ENCODE measurements around the gene ZBTB4. TPM values are rescaled to one million over a fixed set of nuclear protein-coding genes. Genes with fewer than 3 reads are reported as not detected.

ZBTB4 gene
- total RNA-seq, 1 donor from 2014 or later: 20.2 TPM

DNA sequence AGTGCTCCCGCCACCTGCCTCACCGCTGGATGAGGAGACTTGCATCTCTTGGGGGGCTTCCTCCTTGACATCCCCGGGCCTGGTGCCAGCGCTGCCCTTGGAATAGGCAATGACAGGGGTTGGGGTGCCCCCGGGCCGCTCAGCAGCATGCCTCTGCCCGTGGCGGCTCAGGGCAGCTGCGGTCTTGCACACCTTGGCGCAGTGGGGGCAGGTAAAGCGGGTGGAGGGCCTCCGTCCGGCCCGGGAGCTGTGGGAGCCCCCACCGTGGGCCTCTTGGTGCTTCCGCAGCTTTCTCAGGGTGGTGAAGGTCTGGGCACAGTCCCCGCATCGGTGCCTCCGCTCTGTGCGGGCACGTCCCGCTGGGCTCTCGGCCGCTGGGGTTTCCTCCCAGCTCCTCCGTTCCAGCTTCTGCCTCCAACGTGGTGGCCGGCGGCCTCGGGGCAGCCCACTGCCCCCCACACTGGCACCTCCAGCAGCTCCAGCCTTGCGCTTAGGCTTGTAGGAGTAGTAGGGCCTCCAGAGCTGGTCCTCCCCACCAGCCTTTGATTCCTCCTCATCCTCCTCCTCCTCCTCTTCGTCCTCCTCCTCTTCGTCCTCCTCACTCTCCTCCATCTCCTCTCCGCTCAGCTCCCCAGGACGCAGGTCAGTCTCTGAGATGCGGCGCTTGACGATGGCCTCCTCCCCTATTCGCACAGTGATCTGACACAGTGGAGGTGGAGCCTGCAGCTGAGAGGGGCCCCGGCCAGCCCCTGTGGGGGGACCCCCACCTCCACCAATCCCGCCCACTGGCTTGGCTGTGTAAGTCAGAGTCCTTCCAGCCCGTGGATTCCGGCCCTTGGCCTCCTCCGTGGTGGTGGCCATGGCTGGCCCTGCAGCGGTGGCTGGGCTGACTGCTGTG, 16.7 kb downstream of the ZBTB4 start:
- Mint-ChIP-seq H3K9me3 (no peaks in the 10 kb centered on the region), H3K4me1 (ENCODE audit: low read depth) (peaks cover under 1% of the 10 kb centered on the region), H3K4me3 (ENCODE audit: low read depth) (no peak overlapping the region), H3K36me3 (ENCODE audit: low read depth) (peaks cover 24% of the 10 kb centered on the region), H3K27me3 (ENCODE audit: low read depth) (no peaks in the 10 kb centered on the region), H3K27ac (no peak overlapping the region)
- DNase-seq (ENCODE audit: low spot score): no peak
- intact Hi-C loops (cut with micrococcal nuclease): no loop called here

DNA sequence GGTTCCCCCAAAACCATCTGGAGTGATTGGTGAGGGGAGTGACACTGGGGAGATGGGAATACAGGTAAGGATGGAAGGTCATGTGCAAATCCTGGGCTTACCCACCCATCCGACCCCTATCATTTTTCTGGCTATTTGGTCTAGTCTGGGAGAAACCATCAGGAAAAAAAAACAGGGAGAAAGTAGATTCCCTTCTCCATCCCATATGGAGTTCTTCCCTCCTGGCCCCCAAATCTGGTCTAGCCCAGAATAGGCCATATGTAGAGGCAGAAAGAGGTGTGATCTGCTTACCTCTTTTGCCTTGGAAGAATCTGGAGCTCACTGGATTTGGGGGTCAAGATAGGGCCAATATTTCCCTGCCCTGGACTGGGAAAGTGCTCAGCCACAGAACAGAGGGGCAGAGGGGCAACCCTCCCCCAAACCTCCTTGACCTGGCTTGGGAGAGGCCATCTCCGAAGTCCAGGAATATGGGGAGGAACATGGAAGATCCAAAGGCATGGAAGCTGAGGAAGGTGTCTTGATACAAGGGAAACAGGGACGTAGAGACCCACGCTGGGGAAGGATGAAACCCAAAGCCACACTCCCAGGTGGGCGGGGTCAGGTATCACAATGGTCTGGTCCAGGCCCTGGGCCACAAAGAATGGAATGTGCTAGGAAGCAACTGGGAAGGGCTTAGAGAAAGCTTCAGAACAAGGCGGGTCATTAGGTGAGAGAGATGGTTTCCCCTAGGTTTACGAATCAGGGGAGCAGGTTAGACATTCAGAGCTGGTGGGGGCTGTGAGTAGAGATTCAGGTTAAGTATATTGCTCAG, 18.4 kb downstream of the ZBTB4 start:
- peaks cover 8% of the 10 kb centered on the region for H3K4me1 Mint-ChIP-seq (ENCODE audit: low read depth)
- peaks cover 17% of the 10 kb centered on the region for H3K36me3 Mint-ChIP-seq (ENCODE audit: low read depth)
- intact Hi-C loops (cut with micrococcal nuclease): no loop called here
- H3K27me3 Mint-ChIP-seq (ENCODE audit: low read depth): no peaks in the 10 kb centered on the region
- H3K27ac Mint-ChIP-seq: no peak overlapping the region
- H3K9me3 Mint-ChIP-seq: no peaks in the 10 kb centered on the region
- H3K4me3 Mint-ChIP-seq (ENCODE audit: low read depth): no peak overlapping the region
- DNase-seq (ENCODE audit: low spot score): no peak

DNA sequence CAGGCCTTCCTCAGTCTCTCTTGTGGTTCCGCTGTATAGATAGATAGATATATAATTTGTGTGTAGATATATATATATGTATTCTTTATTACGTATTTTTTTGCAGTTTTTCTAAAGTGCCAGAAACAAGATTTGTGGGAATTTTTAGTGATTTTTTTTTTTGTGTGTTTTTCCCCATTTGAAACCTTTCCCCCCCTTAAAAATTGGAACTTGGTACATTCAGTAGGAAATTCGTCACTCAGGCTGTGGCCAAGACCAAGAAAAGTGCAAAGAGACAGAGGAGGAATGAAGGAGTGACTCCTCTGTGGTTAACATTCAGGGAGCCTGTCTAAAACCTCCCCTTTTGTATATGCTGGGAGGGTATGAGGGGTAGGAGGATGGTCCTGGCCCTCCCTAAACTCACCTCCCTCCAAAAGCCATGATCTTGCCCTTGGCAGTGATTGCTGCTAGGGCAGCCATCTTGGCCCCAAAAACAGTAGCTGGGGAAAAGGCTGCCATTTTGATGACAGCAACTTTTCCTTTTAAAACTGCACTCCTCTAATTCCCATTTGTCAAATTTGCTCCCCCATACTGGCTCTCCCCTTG, 19.4 kb downstream of the ZBTB4 start:
- intact Hi-C loops (cut with micrococcal nuclease): no loop called here
- H3K4me3 Mint-ChIP-seq (ENCODE audit: low read depth): no peak overlapping the region
- DNase-seq (ENCODE audit: low spot score): no peak
- H3K27me3 Mint-ChIP-seq (ENCODE audit: low read depth): no peaks in the 10 kb centered on the region
- no peaks in the 10 kb centered on the region for H3K9me3 Mint-ChIP-seq
- H3K4me1 Mint-ChIP-seq (ENCODE audit: low read depth): peaks cover 11% of the 10 kb centered on the region
- no peak overlapping the region for H3K27ac Mint-ChIP-seq
- peaks cover 17% of the 10 kb centered on the region for H3K36me3 Mint-ChIP-seq (ENCODE audit: low read depth)

DNA sequence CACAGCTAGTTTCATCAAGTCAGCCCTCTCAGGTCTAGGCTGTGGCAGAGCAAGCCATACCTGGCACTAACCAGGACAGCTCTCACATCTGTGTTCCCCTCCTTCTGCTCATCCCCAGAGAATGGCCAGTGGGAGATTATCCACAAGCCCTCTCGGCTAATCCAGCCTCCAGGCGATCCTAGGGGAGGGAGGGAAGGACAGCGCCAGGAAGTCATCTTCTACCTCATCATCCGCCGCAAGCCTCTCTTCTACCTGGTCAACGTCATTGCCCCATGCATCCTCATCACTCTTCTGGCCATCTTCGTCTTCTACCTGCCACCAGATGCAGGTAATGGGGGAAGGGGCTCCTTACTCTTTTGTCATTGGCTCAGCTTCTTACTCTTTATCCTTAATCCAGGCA, 31.0 kb downstream of the ZBTB4 start:
- Mint-ChIP-seq H3K4me3 (ENCODE audit: low read depth) (no peak overlapping the region), H3K36me3 (ENCODE audit: low read depth) (peaks cover 18% of the 10 kb centered on the region), H3K9me3 (no peaks in the 10 kb centered on the region), H3K27me3 (ENCODE audit: low read depth) (peaks cover 31% of the 10 kb centered on the region), H3K4me1 (ENCODE audit: low read depth) (peaks cover 15% of the 10 kb centered on the region), H3K27ac (no peak overlapping the region)
- intact Hi-C loops (cut with micrococcal nuclease): no loop called here
- no peak for DNase-seq (ENCODE audit: low spot score)

DNA sequence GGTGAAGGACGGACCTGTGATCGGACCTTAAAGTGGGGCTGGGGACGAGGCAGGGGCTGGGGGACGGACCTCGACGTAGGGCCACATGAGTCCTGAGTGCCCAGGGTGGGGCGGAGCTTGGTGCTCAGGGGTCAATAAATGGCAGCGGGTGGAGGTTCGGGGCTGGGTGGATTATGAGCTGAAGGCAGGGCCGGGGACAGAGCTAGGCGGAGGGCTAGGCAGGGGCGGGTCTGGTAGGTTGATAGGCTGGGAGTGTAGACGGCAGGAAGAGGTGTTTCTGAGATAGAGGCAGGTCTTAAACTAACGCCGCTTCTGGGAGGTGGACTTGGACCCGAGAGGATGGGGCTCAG, 33.8 kb downstream of the ZBTB4 start:
- Mint-ChIP-seq H3K4me3 (ENCODE audit: low read depth) (peak overlapping the region; percentile 69), H3K4me1 (ENCODE audit: low read depth) (peaks cover 14% of the 10 kb centered on the region), H3K36me3 (ENCODE audit: low read depth) (peaks cover 27% of the 10 kb centered on the region), H3K27me3 (ENCODE audit: low read depth) (peaks cover 48% of the 10 kb centered on the region), H3K9me3 (no peaks in the 10 kb centered on the region), H3K27ac (no peak overlapping the region)
- DNase-seq (ENCODE audit: low spot score): peak; percentile 30
- intact Hi-C loops (cut with micrococcal nuclease): loop anchor here (1.0 kb wide), 1 partner anchor 10 kb away; no protein-coding TSS in a partner anchor

DNA sequence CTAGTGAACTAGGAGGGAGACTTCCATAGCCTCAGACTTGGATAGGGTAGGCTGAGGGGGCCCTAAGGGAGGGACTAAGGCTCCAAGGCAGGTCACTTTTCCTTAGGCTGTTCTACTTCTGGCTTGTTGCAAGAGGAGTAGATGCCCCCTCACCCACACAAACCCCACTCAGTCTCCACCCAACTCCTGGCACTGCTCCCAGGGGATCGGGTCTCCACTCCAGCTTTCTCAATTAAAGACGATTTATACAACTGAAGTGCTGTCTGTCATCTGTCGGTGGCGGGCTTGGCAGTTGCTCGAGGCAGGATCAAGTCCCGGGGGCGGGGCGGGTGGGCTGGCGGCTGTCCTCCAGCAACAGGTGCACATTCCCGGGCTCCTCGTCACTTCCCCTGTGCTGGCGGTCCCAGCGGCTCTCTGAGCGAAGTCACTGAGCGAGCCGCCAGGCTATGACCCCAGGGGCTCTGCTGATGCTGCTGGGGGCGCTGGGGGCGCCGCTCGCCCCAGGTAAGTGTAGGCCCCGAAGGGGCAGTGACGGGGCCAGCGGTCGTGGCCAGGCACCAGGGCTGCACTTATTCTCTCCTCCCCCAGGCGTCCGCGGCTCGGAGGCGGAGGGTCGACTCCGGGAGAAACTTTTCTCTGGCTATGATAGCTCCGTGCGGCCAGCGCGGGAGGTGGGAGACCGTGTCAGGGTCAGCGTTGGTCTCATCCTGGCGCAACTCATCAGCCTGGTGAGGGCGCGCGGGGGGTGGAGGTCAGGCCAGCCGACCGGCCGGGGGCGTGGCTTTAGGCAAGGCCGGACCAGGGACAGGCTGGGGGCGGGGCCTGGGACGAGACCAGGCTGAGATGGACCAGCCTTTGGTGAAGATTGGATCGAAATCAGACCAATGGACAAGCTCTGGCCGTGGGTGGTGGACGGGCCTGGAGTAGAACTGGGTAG, 34.5 kb downstream of the ZBTB4 start, which contains the start of gene CHRNB1:
TSS of gene CHRNB1 (plus strand) at position 380 of the 937 bp plus-strand sequence. CDS start at position 447, 67 bp downstream.
- DNase-seq (ENCODE audit: low spot score): no peak
- H3K4me3 Mint-ChIP-seq (ENCODE audit: low read depth): peak within 1 kb of the TSS; percentile 69
- intact Hi-C loops (cut with micrococcal nuclease): loop anchor here (1.0 kb wide), 1 partner anchor 10 kb away; no protein-coding TSS in a partner anchor
- no peak within 1 kb of the TSS for H3K27ac Mint-ChIP-seq
- peaks cover 52% of the 10 kb centered on the region for H3K27me3 Mint-ChIP-seq (ENCODE audit: low read depth)
- H3K9me3 Mint-ChIP-seq: no peaks in the 10 kb centered on the region
- H3K4me1 Mint-ChIP-seq (ENCODE audit: low read depth): peaks cover 17% of the 10 kb centered on the region
- peaks cover 24% of the 10 kb centered on the region for H3K36me3 Mint-ChIP-seq (ENCODE audit: low read depth)

DNA sequence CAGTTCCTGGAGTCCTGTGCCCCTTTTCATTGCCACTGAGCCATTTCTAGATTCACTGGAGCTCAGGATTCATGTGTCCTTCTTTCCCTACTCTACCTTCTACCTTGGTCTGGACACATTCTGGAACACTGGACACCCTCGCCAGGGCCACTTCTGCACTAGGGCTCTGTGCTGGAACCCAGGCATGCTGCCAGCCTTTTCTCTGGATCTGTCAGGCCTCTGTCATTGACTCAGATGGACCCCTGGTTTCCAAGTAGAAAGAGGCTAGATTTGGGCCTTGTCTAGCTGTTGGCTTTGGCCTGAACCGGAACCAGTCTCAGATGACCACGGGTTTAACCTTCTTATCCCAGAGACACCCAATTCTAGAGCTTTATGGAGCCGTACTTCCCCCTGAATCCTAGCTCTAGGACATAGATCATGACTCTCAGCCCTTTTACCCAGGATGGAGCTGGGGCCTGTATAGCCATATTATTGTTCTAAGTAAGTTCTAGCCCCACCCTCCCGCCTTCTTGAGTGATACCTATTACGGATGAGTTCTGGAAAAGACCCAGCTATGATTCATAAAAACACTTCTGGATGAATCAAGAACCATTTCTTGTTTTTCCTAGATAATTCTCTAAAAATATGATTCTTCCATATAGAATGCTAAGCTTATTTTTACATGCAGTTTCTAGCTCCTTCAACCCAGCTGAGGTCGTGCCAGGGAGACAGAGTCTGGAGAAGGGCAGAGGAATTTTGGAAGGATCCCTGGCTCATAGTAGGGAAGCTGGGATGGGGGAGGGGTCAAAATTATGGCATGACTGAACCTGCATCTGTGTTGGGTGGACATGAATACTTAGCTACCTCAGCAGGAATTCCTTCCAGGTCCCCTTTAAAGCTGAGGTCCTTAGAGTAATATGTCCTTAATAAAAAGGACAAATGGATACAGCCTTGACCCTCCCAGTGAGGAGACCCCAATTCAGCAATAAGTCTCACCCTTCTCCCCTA, 35.6 kb downstream of the ZBTB4 start:
- no peak for DNase-seq (ENCODE audit: low spot score)
- Mint-ChIP-seq H3K9me3 (no peaks in the 10 kb centered on the region), H3K27ac (no peak overlapping the region), H3K36me3 (ENCODE audit: low read depth) (peaks cover 27% of the 10 kb centered on the region), H3K27me3 (ENCODE audit: low read depth) (peaks cover 56% of the 10 kb centered on the region), H3K4me1 (ENCODE audit: low read depth) (peaks cover 22% of the 10 kb centered on the region), H3K4me3 (ENCODE audit: low read depth) (no peak overlapping the region)
- intact Hi-C loops (cut with micrococcal nuclease): no loop called here

DNA sequence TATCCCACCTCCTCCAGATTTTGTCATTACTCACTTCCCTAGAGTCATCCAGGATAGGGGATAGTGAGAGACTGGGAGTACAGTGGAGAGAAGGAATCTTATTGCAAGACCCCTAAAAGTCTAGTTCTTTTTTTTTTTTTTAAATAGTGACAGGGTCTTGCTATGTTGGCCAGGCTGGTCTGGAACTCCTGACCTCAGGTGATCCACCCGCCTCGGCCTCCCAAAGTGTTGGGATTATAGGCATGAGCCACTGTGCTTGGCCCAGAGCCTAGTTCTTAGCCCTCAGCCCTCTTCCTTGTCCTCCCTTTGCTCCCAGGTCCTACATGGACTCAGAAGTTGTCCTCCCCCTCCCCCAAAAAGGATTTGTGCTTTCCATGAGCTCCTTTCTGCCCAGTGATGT, 37.3 kb downstream of the ZBTB4 start:
- no peak for DNase-seq (ENCODE audit: low spot score)
- peaks cover 29% of the 10 kb centered on the region for H3K4me1 Mint-ChIP-seq (ENCODE audit: low read depth)
- no peaks in the 10 kb centered on the region for H3K9me3 Mint-ChIP-seq
- no peak overlapping the region for H3K4me3 Mint-ChIP-seq (ENCODE audit: low read depth)
- peaks cover 53% of the 10 kb centered on the region for H3K27me3 Mint-ChIP-seq (ENCODE audit: low read depth)
- intact Hi-C loops (cut with micrococcal nuclease): no loop called here
- no peak overlapping the region for H3K27ac Mint-ChIP-seq
- H3K36me3 Mint-ChIP-seq (ENCODE audit: low read depth): peaks cover 27% of the 10 kb centered on the region

DNA sequence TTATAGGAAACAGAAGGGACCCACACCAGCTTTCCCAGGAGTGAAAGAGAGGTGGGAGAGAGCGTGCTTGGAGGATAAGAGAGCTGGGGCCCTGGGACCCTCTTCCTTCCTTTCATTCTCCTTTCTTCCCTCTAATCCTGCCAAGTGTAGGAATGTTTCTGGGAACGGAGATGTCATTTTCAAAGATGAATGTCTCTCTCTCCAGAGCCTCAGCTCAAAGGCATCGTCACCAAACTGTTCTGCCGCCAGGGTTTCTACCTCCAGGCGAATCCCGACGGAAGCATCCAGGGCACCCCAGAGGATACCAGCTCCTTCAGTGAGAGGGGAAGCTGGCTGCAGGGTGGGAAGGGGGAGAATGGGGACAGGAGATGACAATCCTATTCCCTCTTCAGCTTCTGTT, 38.2 kb downstream of the ZBTB4 start:
- Mint-ChIP-seq H3K4me1 (ENCODE audit: low read depth) (peaks cover 35% of the 10 kb centered on the region), H3K27me3 (ENCODE audit: low read depth) (peaks cover 50% of the 10 kb centered on the region), H3K36me3 (ENCODE audit: low read depth) (peaks cover 31% of the 10 kb centered on the region), H3K9me3 (no peaks in the 10 kb centered on the region), H3K4me3 (ENCODE audit: low read depth) (no peak overlapping the region), H3K27ac (no peak overlapping the region)
- no peak for DNase-seq (ENCODE audit: low spot score)
- intact Hi-C loops (cut with micrococcal nuclease): no loop called here

DNA sequence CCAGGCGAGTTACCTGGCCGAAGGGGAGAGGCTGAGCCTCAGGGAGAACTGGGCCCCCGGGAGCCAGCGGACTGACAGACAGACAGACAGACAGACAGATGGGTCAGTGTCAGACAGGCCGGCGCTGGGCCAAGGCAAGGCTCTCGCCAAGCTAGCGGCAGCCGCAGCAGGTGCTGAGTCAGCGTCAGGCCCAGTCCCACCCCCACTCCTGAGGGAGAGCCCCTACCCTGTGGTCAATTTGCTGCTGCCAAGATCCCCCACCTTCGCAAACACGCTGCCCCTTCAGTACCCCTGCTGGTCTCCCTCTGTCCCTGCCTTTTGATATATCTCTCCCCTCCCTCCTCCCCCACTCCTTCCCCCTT, 38.6 kb downstream of the ZBTB4 start:
- no peak for DNase-seq (ENCODE audit: low spot score)
- Mint-ChIP-seq H3K4me3 (ENCODE audit: low read depth) (peak overlapping the region; percentile 81), H3K9me3 (no peaks in the 10 kb centered on the region), H3K27ac (no peak overlapping the region), H3K4me1 (ENCODE audit: low read depth) (peaks cover 36% of the 10 kb centered on the region), H3K36me3 (ENCODE audit: low read depth) (peaks cover 31% of the 10 kb centered on the region), H3K27me3 (ENCODE audit: low read depth) (peaks cover 47% of the 10 kb centered on the region)
- intact Hi-C loops (cut with micrococcal nuclease): no loop called here

DNA sequence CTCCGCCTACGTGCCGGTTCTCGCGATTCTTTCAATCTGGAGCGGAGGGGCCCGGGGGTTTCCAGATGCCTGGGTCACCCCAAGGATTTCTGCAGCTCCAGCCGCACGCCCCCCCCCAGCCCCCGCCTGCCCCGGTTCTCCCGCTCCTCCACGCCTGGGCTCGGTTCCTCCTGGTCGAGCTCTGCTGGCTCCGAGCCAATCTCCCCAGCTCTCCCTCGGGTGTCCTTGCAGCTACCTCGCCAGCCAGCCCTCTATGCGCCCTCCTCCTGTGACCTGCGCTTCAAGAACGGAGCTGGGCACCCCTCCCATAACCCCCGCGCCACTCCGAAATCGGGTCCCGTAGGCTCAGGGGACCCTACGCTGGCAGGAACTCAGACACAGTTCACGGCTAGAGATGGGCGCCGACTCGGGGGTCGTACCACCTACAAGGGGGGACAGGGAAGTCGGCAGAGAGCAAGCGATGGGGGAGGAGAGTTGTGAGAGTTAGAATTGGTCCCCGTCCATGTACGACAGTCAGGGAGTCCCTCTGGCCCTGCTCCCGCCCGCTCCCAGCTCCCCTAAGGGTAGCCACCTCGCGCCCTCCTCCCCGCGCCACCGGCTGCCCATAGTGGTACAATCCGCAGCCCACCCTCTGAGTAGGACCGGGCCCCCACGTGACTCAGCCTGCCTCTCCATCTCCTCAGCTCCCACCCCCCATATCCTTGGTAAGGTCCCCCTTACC, 39.2 kb downstream of the ZBTB4 start:
- H3K4me3 Mint-ChIP-seq (ENCODE audit: low read depth): peak overlapping the region; percentile 81
- intact Hi-C loops (cut with micrococcal nuclease): no loop called here
- H3K36me3 Mint-ChIP-seq (ENCODE audit: low read depth): peaks cover 31% of the 10 kb centered on the region
- H3K27ac Mint-ChIP-seq: peak overlapping the region; percentile 13
- DNase-seq (ENCODE audit: low spot score): peak; percentile 25
- H3K9me3 Mint-ChIP-seq: no peaks in the 10 kb centered on the region
- H3K4me1 Mint-ChIP-seq (ENCODE audit: low read depth): peaks cover 33% of the 10 kb centered on the region
- H3K27me3 Mint-ChIP-seq (ENCODE audit: low read depth): peaks cover 42% of the 10 kb centered on the region

Data from activated T-helper 2 cell treated with anti-CD3 and anti-CD28 coated beads, Interferon-gamma antibody, Interleukin-2, Interleukin-4, amounts not matched to agents 10 μg/mL and 5 μg/mL and 100 μg/mL, durations not matched to agents 14 hours and 24 hours and 36 hours (primary cell).